SK-N-DZ (cell line): ENCODE measurements around the gene FGD3.

ENCODE experiments used
- DNase-seq: peaks from one replicate; pipeline ENCODE4 v3.0.0-alpha.2; 2015; ENCODE audit warnings: low spot score

The FGD3 gene

DNA sequence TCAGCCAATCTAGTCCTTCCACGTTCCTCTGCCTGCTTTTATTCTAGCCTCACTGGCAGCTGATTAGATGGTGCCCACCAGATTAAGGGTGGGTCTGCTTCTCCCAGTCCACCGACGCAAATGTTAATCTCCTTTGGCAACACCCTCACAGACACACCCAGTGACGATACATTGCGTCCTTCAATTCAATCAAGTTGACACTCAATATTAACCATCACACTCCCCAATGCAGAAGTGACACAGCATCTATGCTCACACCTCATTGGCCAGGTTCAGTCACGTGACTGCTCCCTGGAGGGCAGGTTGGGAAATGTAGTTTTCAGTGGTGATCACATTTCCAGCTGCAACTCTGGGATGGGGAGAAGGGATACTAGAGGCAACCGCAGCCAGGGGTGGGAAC lies 124.1 kb downstream of the FGD3 start:
- DNase-seq = peak; percentile 74

GRCh38 chr9:93072383-93072795 lies 125.1 kb downstream of the FGD3 start:
- DNase-seq = no peak

GRCh38 chr9:93076101-93076791 lies 128.9 kb downstream of the FGD3 start:
- no peak for DNase-seq

GRCh38 chr9:93076792-93077128 lies 129.4 kb downstream of the FGD3 start:
- no peak for DNase-seq

DNA sequence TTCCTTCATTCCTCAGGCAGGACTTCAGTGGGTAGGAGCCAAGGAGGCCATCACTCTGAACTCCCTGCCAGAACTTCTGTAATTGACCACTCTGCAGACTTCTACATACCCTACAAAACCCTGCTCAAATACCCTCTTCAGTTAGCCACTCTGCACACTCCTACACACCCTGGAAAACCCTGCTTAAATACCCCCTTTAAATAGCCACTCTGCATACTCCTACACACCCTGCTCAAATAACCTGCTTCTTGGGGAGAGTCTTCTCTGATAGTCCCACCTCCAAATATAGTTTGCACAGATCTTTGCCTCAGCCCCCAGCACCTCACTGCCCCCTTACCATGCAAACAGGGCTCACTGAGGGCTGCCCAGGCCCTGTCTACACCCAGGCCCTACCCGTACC lies 130.0 kb downstream of the FGD3 start:
- DNase-seq = no peak

DNA sequence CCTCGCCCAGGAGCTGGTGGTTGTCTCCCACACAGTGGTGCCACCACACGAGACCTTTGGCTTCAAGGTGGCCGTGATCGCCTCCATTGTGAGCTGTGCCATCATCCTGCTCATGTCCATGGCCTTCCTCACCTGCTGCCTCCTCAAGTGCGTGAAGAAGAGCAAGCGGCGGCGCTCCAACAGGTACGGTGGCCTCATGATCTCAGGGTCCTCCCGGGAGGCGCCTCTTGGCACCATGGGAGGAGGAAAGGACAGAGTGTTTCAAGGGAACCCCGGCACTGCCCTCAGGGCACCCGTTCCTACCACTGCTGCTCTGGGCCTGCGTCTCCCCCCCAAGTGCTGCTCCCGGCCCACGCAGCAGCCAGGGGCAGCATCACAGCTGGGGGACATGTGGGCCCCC lies 130.5 kb downstream of the FGD3 start:
- no peak for DNase-seq

DNA sequence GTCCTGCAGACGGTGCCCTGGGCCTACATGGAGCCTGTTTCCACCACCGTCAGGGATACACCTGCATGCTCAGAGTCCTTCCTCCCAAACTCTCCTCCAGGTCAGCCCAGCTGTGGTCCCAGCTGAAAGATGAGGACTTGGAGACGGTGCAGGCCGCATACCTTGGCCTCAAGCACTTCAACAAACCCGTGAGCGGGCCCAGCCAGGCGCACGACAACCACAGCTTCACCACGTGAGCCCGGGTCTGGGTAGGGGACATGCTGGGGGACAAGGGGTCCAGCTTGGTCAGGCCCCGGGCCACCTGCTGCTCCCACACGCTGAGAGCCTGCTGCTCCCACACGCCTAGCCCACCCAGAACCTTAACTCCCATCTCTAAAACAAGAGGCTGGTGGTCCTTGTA lies 132.0 kb downstream of the FGD3 start:
- DNase-seq = no peak

- DNase-seq = no peak
Measured at GRCh38 chr9:93080406-93080805, 133.1 kb downstream of the FGD3 start.

- no peak for DNase-seq
Measured at GRCh38 chr9:93081081-93081529, 133.8 kb downstream of the FGD3 start.

DNA sequence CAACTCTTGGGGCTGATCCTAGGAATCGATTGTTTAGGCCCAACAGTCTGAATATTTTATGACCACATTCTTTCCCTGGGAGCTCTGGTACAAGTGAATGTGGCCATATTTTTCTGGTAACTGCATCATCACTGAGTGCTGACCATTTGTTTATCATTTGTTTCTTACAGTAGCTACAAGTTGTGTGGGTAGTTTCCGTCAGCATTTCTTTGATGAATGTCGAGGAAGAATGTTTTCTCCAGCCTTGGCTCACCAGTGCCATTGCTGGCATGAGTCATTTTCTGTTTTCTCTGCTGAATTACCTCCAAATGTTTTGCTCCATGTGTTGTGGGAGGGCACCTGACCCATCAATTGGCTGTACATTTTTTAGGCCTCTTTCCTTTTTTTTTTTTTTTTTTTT lies 134.6 kb downstream of the FGD3 start:
- no peak for DNase-seq

DNA sequence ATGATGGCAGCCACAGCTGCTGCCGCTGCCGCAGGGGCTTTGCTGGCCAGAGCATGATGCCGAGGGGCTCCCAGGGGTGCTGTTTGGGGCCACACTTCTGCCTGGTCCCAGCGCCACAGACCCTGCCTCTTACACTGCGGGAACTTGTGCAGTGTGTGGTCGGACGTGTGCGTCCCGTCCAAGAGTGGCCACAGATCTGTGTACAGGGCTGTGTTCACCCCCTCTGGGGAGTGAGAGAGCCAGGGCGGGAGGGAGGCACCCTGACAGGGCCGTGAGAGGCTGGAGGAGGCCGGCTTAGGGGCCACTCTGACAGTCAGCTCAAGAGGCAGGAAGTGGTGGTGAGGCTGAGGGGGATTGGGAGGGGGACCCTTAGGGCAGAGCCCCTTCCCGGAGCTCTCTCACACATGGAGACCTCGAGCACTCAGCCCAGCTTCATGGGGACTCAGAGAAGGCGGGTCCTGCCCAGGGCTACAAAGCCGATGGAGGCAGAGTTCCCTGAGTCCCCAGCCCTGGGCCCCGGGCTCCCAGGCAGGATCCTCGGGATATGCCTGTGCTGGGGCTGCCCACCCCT lies 135.6 kb downstream of the FGD3 start:
- no peak for DNase-seq

GRCh38 chr9:93083592-93084470 lies 136.5 kb downstream of the FGD3 start:
- no peak for DNase-seq

- DNase-seq = no peak
Measured at GRCh38 chr9:93084471-93084881, 137.2 kb downstream of the FGD3 start.

DNA sequence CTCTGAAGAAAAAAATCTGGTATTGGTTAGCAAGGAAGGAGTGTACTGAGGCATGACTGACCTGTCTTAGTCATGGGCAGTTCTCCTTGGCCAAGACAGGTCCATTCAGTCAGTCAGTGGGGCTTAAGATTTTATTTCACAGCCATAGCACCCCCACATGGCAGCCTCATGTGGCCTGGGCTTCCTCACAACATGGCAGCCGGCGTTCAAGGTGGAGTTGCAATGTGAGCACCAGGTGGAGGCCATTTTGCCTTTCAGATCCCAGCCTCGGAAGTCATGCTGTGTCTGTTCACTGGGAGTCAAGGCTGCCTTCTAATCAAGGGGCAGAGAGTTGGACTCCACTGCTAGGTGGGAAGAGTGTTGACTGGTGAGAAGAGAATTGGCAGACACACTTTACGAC lies 138.4 kb downstream of the FGD3 start:
- DNase-seq = no peak
